ENCODE results near the gene ALG14.

Gene ALG14

DNA sequence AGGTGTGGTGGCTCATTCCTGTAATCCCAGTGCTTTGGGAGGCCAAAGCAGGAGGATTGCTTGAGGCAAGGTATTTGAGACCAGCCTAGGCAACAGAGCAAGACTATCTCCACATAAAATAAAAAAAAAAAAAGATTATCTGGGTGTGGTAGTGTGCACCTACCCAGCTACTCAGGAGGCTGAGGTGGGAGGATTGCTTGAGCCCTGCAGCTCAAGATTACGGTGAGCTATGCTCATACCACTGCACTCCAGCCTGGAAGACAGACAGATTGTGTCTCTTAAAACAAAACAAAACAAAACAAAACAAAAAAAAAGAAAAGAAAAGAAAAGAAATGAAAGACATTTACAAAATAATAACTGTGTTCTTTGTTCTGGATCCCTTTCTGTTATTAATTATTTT, 38.3 kb upstream of the ALG14 start:
- Histone ChIP-seq H3K27ac (ENCODE audit: low read length) (no peak overlapping the region), H3K9me3 (ENCODE audit: insufficient read depth, low read length, severe bottlenecking) (no peaks in the 10 kb centered on the region), H3K27me3 (ENCODE audit: insufficient read depth, low read length, poor library complexity) (no peaks in the 10 kb centered on the region), H3K4me1 (ENCODE audit: insufficient read depth, low read length) (no peaks in the 10 kb centered on the region), H3K9ac (ENCODE audit: low read depth, low read length) (no peak overlapping the region), H2AFZ (ENCODE audit: low read depth, low read length) (no peak overlapping the region), H3K79me2 (ENCODE audit: insufficient read depth, low read length) (no peaks in the 10 kb centered on the region), H3K36me3 (ENCODE audit: insufficient read depth, low read length) (no peaks in the 10 kb centered on the region), H3K4me2 (ENCODE audit: insufficient read depth, low read length) (no peak overlapping the region), H4K20me1 (ENCODE audit: insufficient read depth, low read length) (no peaks in the 10 kb centered on the region), H3K4me3 (ENCODE audit: low read depth in 1 of 2, low read length in 2 of 2) (no peak overlapping the region)
- no peak for TF ChIP-seq EZH2 (IDR thresholded peaks at IDR 0.05; ENCODE audit: borderline replicate concordance, low read depth, low read length, severe bottlenecking)
- TF ChIP-seq, protein P1, sequence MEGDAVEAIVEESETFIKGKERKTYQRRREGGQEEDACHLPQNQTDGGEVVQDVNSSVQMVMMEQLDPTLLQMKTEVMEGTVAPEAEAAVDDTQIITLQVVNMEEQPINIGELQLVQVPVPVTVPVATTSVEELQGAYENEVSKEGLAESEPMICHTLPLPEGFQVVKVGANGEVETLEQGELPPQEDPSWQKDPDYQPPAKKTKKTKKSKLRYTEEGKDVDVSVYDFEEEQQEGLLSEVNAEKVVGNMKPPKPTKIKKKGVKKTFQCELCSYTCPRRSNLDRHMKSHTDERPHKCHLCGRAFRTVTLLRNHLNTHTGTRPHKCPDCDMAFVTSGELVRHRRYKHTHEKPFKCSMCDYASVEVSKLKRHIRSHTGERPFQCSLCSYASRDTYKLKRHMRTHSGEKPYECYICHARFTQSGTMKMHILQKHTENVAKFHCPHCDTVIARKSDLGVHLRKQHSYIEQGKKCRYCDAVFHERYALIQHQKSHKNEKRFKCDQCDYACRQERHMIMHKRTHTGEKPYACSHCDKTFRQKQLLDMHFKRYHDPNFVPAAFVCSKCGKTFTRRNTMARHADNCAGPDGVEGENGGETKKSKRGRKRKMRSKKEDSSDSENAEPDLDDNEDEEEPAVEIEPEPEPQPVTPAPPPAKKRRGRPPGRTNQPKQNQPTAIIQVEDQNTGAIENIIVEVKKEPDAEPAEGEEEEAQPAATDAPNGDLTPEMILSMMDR (IDR thresholded peaks at IDR 0.05; ENCODE audit: borderline replicate concordance, extremely low read depth, low read length, poor library complexity, severe bottlenecking): no peak
- ATAC-seq (ENCODE audit: insufficient read depth, low read depth): no peak
- no peak for DNase-seq

DNA sequence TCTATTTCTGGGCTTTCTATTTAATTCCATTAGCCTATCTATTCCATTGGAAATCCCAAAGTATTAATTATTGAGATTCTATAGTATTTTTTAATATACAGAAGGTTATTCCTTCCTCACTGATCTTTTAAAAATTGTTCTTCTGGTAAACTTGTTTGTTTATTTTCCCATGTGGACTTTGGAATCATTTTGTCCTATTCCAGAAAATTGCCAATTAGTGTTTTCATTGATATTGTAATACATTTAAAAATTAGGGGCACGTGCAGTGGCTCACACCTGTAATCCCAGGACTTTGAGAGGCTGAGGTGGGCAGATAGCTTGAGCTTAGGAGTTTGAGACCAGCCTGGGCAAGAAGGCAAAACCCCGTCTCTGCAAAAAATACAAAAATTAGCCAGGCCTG, 36.0 kb upstream of the ALG14 start:
- no peaks in the 10 kb centered on the region for H3K9me3 ChIP-seq (ENCODE audit: insufficient read depth, low read length, severe bottlenecking)
- DNase-seq (no peak), ATAC-seq (ENCODE audit: insufficient read depth, low read depth) (no peak)
- H3K4me2 ChIP-seq (ENCODE audit: insufficient read depth, low read length): no peak overlapping the region
- H3K27ac ChIP-seq (ENCODE audit: low read length): no peak overlapping the region
- H3K27me3 ChIP-seq (ENCODE audit: insufficient read depth, low read length, poor library complexity): no peaks in the 10 kb centered on the region
- no peak overlapping the region for H2AFZ ChIP-seq (ENCODE audit: low read depth, low read length)
- no peaks in the 10 kb centered on the region for H3K4me1 ChIP-seq (ENCODE audit: insufficient read depth, low read length)
- H3K79me2 ChIP-seq (ENCODE audit: insufficient read depth, low read length): no peaks in the 10 kb centered on the region
- no peaks in the 10 kb centered on the region for H4K20me1 ChIP-seq (ENCODE audit: insufficient read depth, low read length)
- H3K36me3 ChIP-seq (ENCODE audit: insufficient read depth, low read length): no peaks in the 10 kb centered on the region
- H3K4me3 ChIP-seq (ENCODE audit: low read depth in 1 of 2, low read length in 2 of 2): no peak overlapping the region
- no peak overlapping the region for H3K9ac ChIP-seq (ENCODE audit: low read depth, low read length)
- TF ChIP-seq, protein P1 (IDR thresholded peaks at IDR 0.05; ENCODE audit: borderline replicate concordance, extremely low read depth, low read length, poor library complexity, severe bottlenecking): no peak
- no peak for TF ChIP-seq EZH2 (IDR thresholded peaks at IDR 0.05; ENCODE audit: borderline replicate concordance, low read depth, low read length, severe bottlenecking)

DNA sequence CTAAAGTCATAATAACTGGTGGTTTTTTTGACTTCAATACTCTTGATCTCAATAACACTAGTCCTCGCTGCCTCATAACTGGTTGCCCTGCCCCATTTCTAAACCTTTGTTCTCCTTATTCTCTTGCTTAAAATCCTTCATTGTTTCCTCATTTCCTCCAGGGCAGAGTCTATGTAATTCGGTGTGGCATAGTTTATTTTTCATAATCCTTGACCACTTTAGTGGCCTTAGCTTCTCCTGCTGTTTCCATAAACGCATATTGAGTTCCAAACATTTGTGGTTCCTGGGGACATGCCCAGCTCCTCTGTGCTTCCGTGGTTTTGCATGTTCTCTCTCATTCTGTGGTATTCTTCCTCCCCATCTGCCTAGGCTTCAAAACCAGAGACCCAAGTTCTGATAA, 25.4 kb upstream of the ALG14 start:
- no peak for ATAC-seq (ENCODE audit: insufficient read depth, low read depth)
- H3K27me3 ChIP-seq (ENCODE audit: insufficient read depth, low read length, poor library complexity): no peaks in the 10 kb centered on the region
- no peak for TF ChIP-seq EZH2 (IDR thresholded peaks at IDR 0.05; ENCODE audit: borderline replicate concordance, low read depth, low read length, severe bottlenecking)
- TF ChIP-seq, protein P1 (IDR thresholded peaks at IDR 0.05; ENCODE audit: borderline replicate concordance, extremely low read depth, low read length, poor library complexity, severe bottlenecking): no peak
- DNase-seq: no peak
- H3K4me1 ChIP-seq (ENCODE audit: insufficient read depth, low read length): no peaks in the 10 kb centered on the region
- H3K27ac ChIP-seq (ENCODE audit: low read length): no peak overlapping the region
- no peak overlapping the region for H3K4me2 ChIP-seq (ENCODE audit: insufficient read depth, low read length)
- no peak overlapping the region for H3K9ac ChIP-seq (ENCODE audit: low read depth, low read length)
- no peaks in the 10 kb centered on the region for H4K20me1 ChIP-seq (ENCODE audit: insufficient read depth, low read length)
- no peaks in the 10 kb centered on the region for H3K9me3 ChIP-seq (ENCODE audit: insufficient read depth, low read length, severe bottlenecking)
- no peaks in the 10 kb centered on the region for H3K79me2 ChIP-seq (ENCODE audit: insufficient read depth, low read length)
- H2AFZ ChIP-seq (ENCODE audit: low read depth, low read length): no peak overlapping the region
- H3K4me3 ChIP-seq (ENCODE audit: low read depth in 1 of 2, low read length in 2 of 2): no peak overlapping the region
- no peaks in the 10 kb centered on the region for H3K36me3 ChIP-seq (ENCODE audit: insufficient read depth, low read length)

DNA sequence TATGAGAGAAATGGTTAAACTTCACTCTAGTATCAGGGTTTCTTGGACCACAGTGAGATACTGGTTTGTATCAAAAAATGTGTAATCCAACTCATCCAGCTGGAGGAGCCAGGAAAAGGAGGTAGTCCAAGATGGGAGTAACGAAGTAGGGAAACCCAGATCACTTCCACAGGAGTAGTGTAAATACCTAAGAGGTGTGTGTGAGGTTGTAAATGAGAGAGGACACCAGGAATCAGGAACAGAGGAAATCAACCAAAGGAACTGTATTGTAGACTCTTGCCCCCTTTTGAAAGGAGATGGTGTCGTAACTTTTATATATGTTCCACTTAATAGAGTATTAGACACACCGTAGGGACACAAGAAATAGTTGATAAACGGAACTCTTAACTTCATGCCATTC, 24.7 kb upstream of the ALG14 start:
- no peak for TF ChIP-seq EZH2 (IDR thresholded peaks at IDR 0.05; ENCODE audit: borderline replicate concordance, low read depth, low read length, severe bottlenecking)
- TF ChIP-seq, protein P1 (IDR thresholded peaks at IDR 0.05; ENCODE audit: borderline replicate concordance, extremely low read depth, low read length, poor library complexity, severe bottlenecking): no peak
- no peaks in the 10 kb centered on the region for H3K36me3 ChIP-seq (ENCODE audit: insufficient read depth, low read length)
- no peak overlapping the region for H2AFZ ChIP-seq (ENCODE audit: low read depth, low read length)

More for the DNA sequence above, 24.7 kb upstream of the ALG14 start:
- H3K4me3 ChIP-seq (ENCODE audit: low read depth in 1 of 2, low read length in 2 of 2): no peak overlapping the region
- no peaks in the 10 kb centered on the region for H3K79me2 ChIP-seq (ENCODE audit: insufficient read depth, low read length)
- no peak overlapping the region for H3K27ac ChIP-seq (ENCODE audit: low read length)
- ATAC-seq (ENCODE audit: insufficient read depth, low read depth) (no peak), DNase-seq (no peak)
- H4K20me1 ChIP-seq (ENCODE audit: insufficient read depth, low read length): no peaks in the 10 kb centered on the region
- H3K27me3 ChIP-seq (ENCODE audit: insufficient read depth, low read length, poor library complexity): no peaks in the 10 kb centered on the region
- no peaks in the 10 kb centered on the region for H3K4me1 ChIP-seq (ENCODE audit: insufficient read depth, low read length)
- no peaks in the 10 kb centered on the region for H3K9me3 ChIP-seq (ENCODE audit: insufficient read depth, low read length, severe bottlenecking)
- H3K4me2 ChIP-seq (ENCODE audit: insufficient read depth, low read length): no peak overlapping the region
- no peak overlapping the region for H3K9ac ChIP-seq (ENCODE audit: low read depth, low read length)

All from DND-41 (cell line).